NCI-H526 treated with DMSO at 0.1 percent for 48 hours (cell line): Measurements from ENCODE around the gene PAX5.
"Not testable (repeated sequence)": the region's sequence is repeated elsewhere in the genome, so short reads cannot be mapped to it uniquely, and the experiment has no call there.

ENCODE experiments used
- DNase-seq: peaks from one replicate; lab custom pipeline; 2025; lab: John Stamatoyannopoulos, UW

PAX5 gene

GRCh38 chr9:37033682-37034304, at the start of gene PAX5:
Gene PAX5 (minus strand): TSS chr9:37034268. CDS start chr9:37034031, 237 bp downstream.
- no peak for DNase-seq

GRCh38 chr9:37083654-37084053, 49.6 kb upstream of the PAX5 start:
- no peak for DNase-seq

- DNase-seq: peak; percentile 57
Measured at GRCh38 chr9:37082214-37082765, 48.2 kb upstream of the PAX5 start.

- not testable (repeated sequence) for DNase-seq
Measured at GRCh38 chr9:37081507-37081906, 47.4 kb upstream of the PAX5 start.

GRCh38 chr9:37080165-37080628, 46.1 kb upstream of the PAX5 start:
- DNase-seq: not testable (repeated sequence)

GRCh38 chr9:37079370-37080164, 45.5 kb upstream of the PAX5 start:
- peak; percentile 97 for DNase-seq

- DNase-seq: peak; percentile 76
Measured at GRCh38 chr9:37074790-37075189, 40.7 kb upstream of the PAX5 start.

GRCh38 chr9:37066139-37066725, 32.2 kb upstream of the PAX5 start:
- no peak for DNase-seq

- no peak for DNase-seq
Measured at GRCh38 chr9:37062336-37062735, 28.3 kb upstream of the PAX5 start.

GRCh38 chr9:37061768-37062167, 27.7 kb upstream of the PAX5 start:
- DNase-seq: no peak

- DNase-seq: no peak
Measured at GRCh38 chr9:37060833-37061232, 26.8 kb upstream of the PAX5 start.

- no peak for DNase-seq
Measured at GRCh38 chr9:37056046-37056920, 22.2 kb upstream of the PAX5 start.

- peak; percentile 90 for DNase-seq
Measured at GRCh38 chr9:37054363-37054720, 20.3 kb upstream of the PAX5 start.

- DNase-seq: peak; percentile 43
Measured at GRCh38 chr9:37053684-37054362, 19.8 kb upstream of the PAX5 start.

GRCh38 chr9:37046683-37047082, 12.6 kb upstream of the PAX5 start:
- no peak for DNase-seq

GRCh38 chr9:37042421-37042820, 8.4 kb upstream of the PAX5 start:
- no peak for DNase-seq

GRCh38 chr9:37040508-37041127, 6.5 kb upstream of the PAX5 start:
- no peak for DNase-seq

- no peak for DNase-seq
Measured at GRCh38 chr9:37038943-37039464, 4.9 kb upstream of the PAX5 start.

GRCh38 chr9:37038302-37038942, 4.4 kb upstream of the PAX5 start:
- no peak for DNase-seq
